ENCODE data around the gene PEX13. TPM values are rescaled to one million over a fixed set of nuclear protein-coding genes. Genes with fewer than 3 reads are reported as not detected.
"Not testable (repeated sequence)": the region's sequence is repeated elsewhere in the genome, so short reads cannot be mapped to it uniquely, and the experiment has no call there.

Gene PEX13
- 10 to 100 TPM; 23.6 to 32.4 (median 29.6) TPM for polyA plus RNA-seq (ENCODE audit: insufficient read length in 4 of 4)

GRCh38 chr2:61017556-61018317 lies at the start of gene PEX13, which contains the start of gene PUS10:
PEX13 (plus strand) TSS chr2:61017720; CDS start chr2:61017760, 40 bp downstream.
PUS10 (minus strand) TSS chr2:61018255; CDS start chr2:61011890, 6,365 bp downstream.
- DNase-seq (ENCODE audit: low read depth in 4 of 4, low spot score in 2 of 4), result peak; percentile 39 to 90 (median 59)

- DNase-seq (ENCODE audit: low read depth in 4 of 4, low spot score in 2 of 4), result no peak
Measured at GRCh38 chr2:60972889-60973656, 44.4 kb upstream of the PEX13 start.

GRCh38 chr2:60973705-60974104 lies 43.8 kb upstream of the PEX13 start:
- DNase-seq (ENCODE audit: low read depth in 4 of 4, low spot score in 2 of 4), result no peak

GRCh38 chr2:60974652-60975051 lies 42.9 kb upstream of the PEX13 start:
- DNase-seq (ENCODE audit: low read depth in 4 of 4, low spot score in 2 of 4), result no peak

GRCh38 chr2:60976256-60976850 lies 41.2 kb upstream of the PEX13 start:
- no peak for DNase-seq (ENCODE audit: low read depth in 4 of 4, low spot score in 2 of 4)

- DNase-seq (ENCODE audit: low read depth in 4 of 4, low spot score in 2 of 4), result no peak
Measured at GRCh38 chr2:60976875-60977561, 40.5 kb upstream of the PEX13 start.

GRCh38 chr2:60977562-60977895 lies 40.0 kb upstream of the PEX13 start:
- no peak for DNase-seq (ENCODE audit: low read depth in 4 of 4, low spot score in 2 of 4)

- DNase-seq (ENCODE audit: low read depth in 4 of 4, low spot score in 2 of 4), result no peak
Measured at GRCh38 chr2:60979231-60979630, 38.3 kb upstream of the PEX13 start.

- DNase-seq (ENCODE audit: low read depth in 4 of 4, low spot score in 2 of 4), result no peak
Measured at GRCh38 chr2:60980071-60980815, 37.3 kb upstream of the PEX13 start.

GRCh38 chr2:60982066-60982465 lies 35.5 kb upstream of the PEX13 start:
- not testable (repeated sequence) for DNase-seq (ENCODE audit: low read depth in 4 of 4, low spot score in 2 of 4)

- DNase-seq (ENCODE audit: low read depth in 4 of 4, low spot score in 2 of 4), result no peak
Measured at GRCh38 chr2:60984720-60985119, 32.8 kb upstream of the PEX13 start.

- no peak for DNase-seq (ENCODE audit: low read depth in 4 of 4, low spot score in 2 of 4)
Measured at GRCh38 chr2:60987041-60987440, 30.5 kb upstream of the PEX13 start.

GRCh38 chr2:60987656-60988055 lies 29.9 kb upstream of the PEX13 start:
- DNase-seq (ENCODE audit: low read depth in 4 of 4, low spot score in 2 of 4), result not testable (repeated sequence)

- no peak for DNase-seq (ENCODE audit: low read depth in 4 of 4, low spot score in 2 of 4)
Measured at GRCh38 chr2:60989259-60989658, 28.3 kb upstream of the PEX13 start.

- no peak for DNase-seq (ENCODE audit: low read depth in 4 of 4, low spot score in 2 of 4)
Measured at GRCh38 chr2:60991644-60992043, 25.9 kb upstream of the PEX13 start.

- no peak for DNase-seq (ENCODE audit: low read depth in 4 of 4, low spot score in 2 of 4)
Measured at GRCh38 chr2:60992985-60993392, 24.5 kb upstream of the PEX13 start.

GRCh38 chr2:60994131-60994530 lies 23.4 kb upstream of the PEX13 start:
- no peak for DNase-seq (ENCODE audit: low read depth in 4 of 4, low spot score in 2 of 4)

- DNase-seq (ENCODE audit: low read depth in 4 of 4, low spot score in 2 of 4), result peak in 2 of 4 donors; percentile 29 to 33
Measured at GRCh38 chr2:60998628-60999545, 18.6 kb upstream of the PEX13 start.

- DNase-seq (ENCODE audit: low read depth in 4 of 4, low spot score in 2 of 4), result no peak
Measured at GRCh38 chr2:61005736-61006135, 11.8 kb upstream of the PEX13 start.
